ENCODE results near the gene ZNF500.
"Not testable (repeated sequence)": the region's sequence is repeated elsewhere in the genome, so short reads cannot be mapped to it uniquely, and the experiment has no call there.

Gene ZNF500

DNA sequence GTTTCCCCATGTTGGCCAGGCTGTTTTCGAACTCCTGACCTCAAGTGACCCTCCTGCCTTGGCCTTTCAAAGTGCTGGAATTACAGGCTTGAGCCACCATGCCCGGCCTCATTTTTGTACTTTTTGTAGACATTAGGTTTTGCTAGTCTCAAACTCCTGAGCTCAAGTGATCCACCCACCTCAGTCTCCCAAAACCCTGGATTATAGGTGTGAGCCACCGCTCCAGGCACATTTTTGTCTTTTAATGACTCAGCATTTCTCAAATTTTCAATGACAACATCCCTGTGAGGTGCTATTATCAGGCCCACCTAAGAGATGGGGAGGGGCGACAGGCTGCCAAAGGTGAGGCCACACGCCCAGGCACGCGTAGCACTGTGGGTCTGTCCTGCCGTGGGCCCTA, 20.1 kb upstream of the ZNF500 start:
- peaks cover 0 to 2% of the 10 kb centered on the region in 2 donors for H3K27me3 ChIP-seq (ENCODE audit: control insufficient read depth in 2 of 2, insufficient read depth in 2 of 2, low read length in 2 of 2)
- no peak overlapping the region for H3K9ac ChIP-seq (ENCODE audit: low read depth in 1 of 2, low read length in 2 of 2)
- peaks cover 0 to 4% of the 10 kb centered on the region in 2 donors for H3K4me1 ChIP-seq (ENCODE audit: control insufficient read depth in 2 of 2, insufficient read depth in 2 of 2, low read length in 2 of 2)
- H3K9me3 ChIP-seq (ENCODE audit: control insufficient read depth in 2 of 2, low read length in 2 of 2) = no peaks in the 10 kb centered on the region
- no peaks in the 10 kb centered on the region for H3K36me3 ChIP-seq (ENCODE audit: control insufficient read depth in 2 of 2, insufficient read depth in 2 of 2, low read length in 2 of 2)
- no peak overlapping the region for H3K27ac ChIP-seq (ENCODE audit: low read depth in 2 of 2, low read length in 2 of 2)
- H3K4me3 ChIP-seq (ENCODE audit: low read length in 2 of 2) = no peak overlapping the region

DNA sequence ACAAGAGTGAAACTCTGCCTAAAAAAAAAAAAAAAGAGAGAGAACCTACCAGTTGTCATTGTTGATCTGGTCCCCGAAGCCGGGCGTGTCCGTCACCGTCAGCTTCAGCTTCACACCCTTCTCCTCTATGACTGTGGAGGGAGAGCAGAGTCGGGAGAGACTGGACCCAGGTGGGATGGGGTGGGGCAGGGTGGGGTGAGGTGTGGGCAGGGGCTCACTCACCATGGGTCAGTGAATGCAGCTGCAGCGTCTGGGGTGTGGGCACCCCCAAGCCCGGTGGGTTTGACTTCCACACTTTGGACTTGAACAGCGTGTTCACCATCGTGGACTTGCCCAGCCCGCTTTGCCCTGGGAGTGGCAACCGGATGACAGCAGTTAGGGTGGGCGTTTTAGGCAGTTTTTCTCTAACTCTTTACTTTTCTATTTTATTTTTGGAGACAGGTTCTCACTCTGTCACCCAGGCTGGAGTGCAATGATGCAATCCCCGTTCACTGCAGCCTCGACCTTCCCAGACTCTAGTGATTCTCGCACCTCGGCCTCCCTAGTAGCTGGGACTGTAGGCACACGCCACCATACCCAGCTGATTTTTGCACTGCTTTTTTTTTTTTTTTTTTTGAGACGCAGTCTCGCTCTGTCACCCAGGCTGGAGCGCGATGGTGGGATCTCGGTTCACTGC, 18.9 kb upstream of the ZNF500 start:
- H3K27ac ChIP-seq (ENCODE audit: low read depth in 2 of 2, low read length in 2 of 2) = no peak overlapping the region
- H3K4me3 ChIP-seq (ENCODE audit: low read length in 2 of 2) = no peak overlapping the region
- no peaks in the 10 kb centered on the region for H3K36me3 ChIP-seq (ENCODE audit: control insufficient read depth in 2 of 2, insufficient read depth in 2 of 2, low read length in 2 of 2)
- H3K27me3 ChIP-seq (ENCODE audit: control insufficient read depth in 2 of 2, insufficient read depth in 2 of 2, low read length in 2 of 2) = peaks cover 0 to 2% of the 10 kb centered on the region in 2 donors
- H3K4me1 ChIP-seq (ENCODE audit: control insufficient read depth in 2 of 2, insufficient read depth in 2 of 2, low read length in 2 of 2) = peaks cover 0 to 4% of the 10 kb centered on the region in 2 donors
- H3K9me3 ChIP-seq (ENCODE audit: control insufficient read depth in 2 of 2, low read length in 2 of 2) = no peaks in the 10 kb centered on the region
- no peak overlapping the region for H3K9ac ChIP-seq (ENCODE audit: low read depth in 1 of 2, low read length in 2 of 2)

DNA sequence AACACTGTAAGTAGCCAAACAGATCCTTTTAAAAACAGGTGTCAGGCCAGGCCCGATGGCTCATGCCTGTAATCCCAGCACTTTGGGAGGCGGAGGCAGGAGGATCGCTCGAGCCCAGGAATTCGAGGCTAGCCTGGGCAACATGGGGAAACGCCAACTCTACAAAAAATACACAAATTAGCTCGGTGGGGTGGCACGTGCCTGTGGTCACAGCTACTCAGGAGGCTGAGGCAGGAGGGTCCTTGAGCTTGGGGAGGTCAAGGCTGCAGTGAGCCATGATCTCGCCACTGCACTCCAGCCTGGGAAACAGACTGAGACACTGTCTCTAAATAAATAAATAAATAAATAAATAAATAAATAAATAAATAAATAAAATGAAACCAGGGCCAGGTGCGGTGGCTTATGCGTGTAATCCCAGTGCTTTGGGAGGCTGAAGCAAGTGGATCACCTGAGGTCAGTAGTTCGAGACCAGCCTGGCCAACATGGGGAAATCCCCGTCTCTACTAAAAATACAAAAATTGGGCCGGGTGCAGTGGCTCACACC, 17.6 kb upstream of the ZNF500 start:
- not testable (repeated sequence) for H3K36me3 ChIP-seq (ENCODE audit: control insufficient read depth in 2 of 2, insufficient read depth in 2 of 2, low read length in 2 of 2); H3K9me3 ChIP-seq (ENCODE audit: control insufficient read depth in 2 of 2, low read length in 2 of 2); H3K9ac ChIP-seq (ENCODE audit: low read depth in 1 of 2, low read length in 2 of 2)

DNA sequence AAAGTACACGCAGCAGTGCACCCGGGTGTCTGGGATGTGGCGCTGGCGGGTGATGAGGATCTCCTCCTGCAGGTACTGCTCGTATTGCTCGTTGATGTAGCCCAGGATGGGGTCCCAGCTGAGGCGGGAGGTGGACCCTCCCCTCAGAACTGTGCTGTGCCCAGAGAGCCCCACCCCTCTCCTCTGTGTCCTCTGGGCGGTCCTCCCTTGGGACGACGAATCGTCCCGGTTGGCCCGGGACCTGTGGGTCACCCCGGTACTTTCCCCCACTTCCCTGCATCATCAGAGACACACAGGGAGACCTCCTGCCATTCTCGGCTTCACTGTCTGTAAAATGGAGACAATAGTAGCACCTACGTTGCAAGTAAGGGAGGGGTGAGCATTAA, 17.0 kb upstream of the ZNF500 start:
- Histone ChIP-seq H3K4me3 (ENCODE audit: low read length in 2 of 2) (no peak overlapping the region), H3K27me3 (ENCODE audit: control insufficient read depth in 2 of 2, insufficient read depth in 2 of 2, low read length in 2 of 2) (peaks cover 0 to 2% of the 10 kb centered on the region in 2 donors), H3K4me1 (ENCODE audit: control insufficient read depth in 2 of 2, insufficient read depth in 2 of 2, low read length in 2 of 2) (peaks cover 0 to 2% of the 10 kb centered on the region in 2 donors), H3K9ac (ENCODE audit: low read depth in 1 of 2, low read length in 2 of 2) (no peak overlapping the region), H3K9me3 (ENCODE audit: control insufficient read depth in 2 of 2, low read length in 2 of 2) (no peaks in the 10 kb centered on the region), H3K36me3 (ENCODE audit: control insufficient read depth in 2 of 2, insufficient read depth in 2 of 2, low read length in 2 of 2) (no peaks in the 10 kb centered on the region), H3K27ac (ENCODE audit: low read depth in 2 of 2, low read length in 2 of 2) (no peak overlapping the region)

More for the DNA sequence above, 17.6 kb upstream of the ZNF500 start:
- H3K27ac ChIP-seq (ENCODE audit: low read depth in 2 of 2, low read length in 2 of 2); H3K4me1 ChIP-seq (ENCODE audit: control insufficient read depth in 2 of 2, insufficient read depth in 2 of 2, low read length in 2 of 2); H3K4me3 ChIP-seq (ENCODE audit: low read length in 2 of 2); H3K27me3 ChIP-seq (ENCODE audit: control insufficient read depth in 2 of 2, insufficient read depth in 2 of 2, low read length in 2 of 2): not testable (repeated sequence)

DNA sequence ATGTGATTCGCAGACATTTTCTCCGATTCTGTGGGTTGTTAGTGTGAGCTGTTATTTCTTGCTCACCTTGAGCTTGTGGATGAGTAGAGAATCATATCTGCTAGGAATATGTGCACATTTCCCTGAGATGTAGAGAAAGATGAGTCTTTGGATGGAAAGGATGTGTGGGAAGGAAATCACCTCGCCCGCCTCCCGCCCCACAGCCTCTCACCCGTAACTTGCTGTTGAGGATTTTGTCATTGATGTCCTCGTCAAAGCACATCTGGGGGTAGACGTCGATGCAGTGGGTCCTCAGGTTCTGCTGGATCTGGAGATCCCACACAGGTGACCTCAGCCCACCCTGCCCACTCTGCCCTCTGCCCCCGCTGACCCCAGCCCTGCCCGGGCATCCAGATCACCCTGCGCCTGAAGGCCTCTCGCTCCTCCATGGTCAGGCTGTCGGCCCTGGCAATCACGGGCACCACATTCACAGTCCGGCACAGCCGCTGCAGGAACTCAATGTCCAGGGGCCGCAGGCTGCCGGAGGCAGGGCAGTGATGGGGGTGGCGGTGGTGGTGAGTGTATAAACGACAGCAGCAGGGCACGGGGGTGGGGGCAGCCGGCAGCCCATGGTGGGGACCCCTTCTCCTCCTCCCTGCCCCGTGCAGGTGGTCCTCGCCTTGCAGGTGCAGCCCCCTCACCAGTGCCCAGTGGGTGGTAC, 16.4 kb upstream of the ZNF500 start:
- H3K4me1 ChIP-seq (ENCODE audit: control insufficient read depth in 2 of 2, insufficient read depth in 2 of 2, low read length in 2 of 2) = peaks cover 0 to 2% of the 10 kb centered on the region in 2 donors
- H3K9ac ChIP-seq (ENCODE audit: low read depth in 1 of 2, low read length in 2 of 2) = no peak overlapping the region
- no peaks in the 10 kb centered on the region for H3K36me3 ChIP-seq (ENCODE audit: control insufficient read depth in 2 of 2, insufficient read depth in 2 of 2, low read length in 2 of 2)
- H3K27me3 ChIP-seq (ENCODE audit: control insufficient read depth in 2 of 2, insufficient read depth in 2 of 2, low read length in 2 of 2) = peaks cover 0 to 2% of the 10 kb centered on the region in 2 donors
- no peak overlapping the region for H3K4me3 ChIP-seq (ENCODE audit: low read length in 2 of 2)
- no peak overlapping the region for H3K27ac ChIP-seq (ENCODE audit: low read depth in 2 of 2, low read length in 2 of 2)
- H3K9me3 ChIP-seq (ENCODE audit: control insufficient read depth in 2 of 2, low read length in 2 of 2) = no peaks in the 10 kb centered on the region

DNA sequence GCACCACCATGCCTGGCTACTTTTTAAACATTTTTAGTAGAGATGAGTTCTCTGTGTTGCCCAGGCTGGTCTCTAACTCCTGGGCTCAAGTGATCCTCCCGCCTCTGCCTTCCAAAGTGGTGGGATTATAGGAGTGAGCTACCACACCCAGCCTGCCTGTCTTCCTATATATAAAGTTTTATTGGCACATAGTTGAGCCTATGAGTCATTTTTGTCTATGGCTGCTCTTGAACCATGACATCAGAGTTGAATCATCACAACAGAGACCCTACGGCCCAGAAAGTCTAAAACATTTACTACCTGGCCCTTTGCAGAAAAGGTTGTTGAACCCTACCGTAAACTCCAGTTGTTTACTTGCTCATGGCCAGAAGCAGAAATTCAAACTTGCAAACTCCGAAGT, 13.3 kb upstream of the ZNF500 start:
- Histone ChIP-seq H3K9ac (ENCODE audit: low read depth in 1 of 2, low read length in 2 of 2) (no peak overlapping the region), H3K27ac (ENCODE audit: low read depth in 2 of 2, low read length in 2 of 2) (no peak overlapping the region), H3K36me3 (ENCODE audit: control insufficient read depth in 2 of 2, insufficient read depth in 2 of 2, low read length in 2 of 2) (no peaks in the 10 kb centered on the region), H3K9me3 (ENCODE audit: control insufficient read depth in 2 of 2, low read length in 2 of 2) (no peaks in the 10 kb centered on the region), H3K4me1 (ENCODE audit: control insufficient read depth in 2 of 2, insufficient read depth in 2 of 2, low read length in 2 of 2) (peaks cover 0 to 2% of the 10 kb centered on the region in 2 donors), H3K27me3 (ENCODE audit: control insufficient read depth in 2 of 2, insufficient read depth in 2 of 2, low read length in 2 of 2) (no peaks in the 10 kb centered on the region), H3K4me3 (ENCODE audit: low read length in 2 of 2) (no peak overlapping the region)

DNA sequence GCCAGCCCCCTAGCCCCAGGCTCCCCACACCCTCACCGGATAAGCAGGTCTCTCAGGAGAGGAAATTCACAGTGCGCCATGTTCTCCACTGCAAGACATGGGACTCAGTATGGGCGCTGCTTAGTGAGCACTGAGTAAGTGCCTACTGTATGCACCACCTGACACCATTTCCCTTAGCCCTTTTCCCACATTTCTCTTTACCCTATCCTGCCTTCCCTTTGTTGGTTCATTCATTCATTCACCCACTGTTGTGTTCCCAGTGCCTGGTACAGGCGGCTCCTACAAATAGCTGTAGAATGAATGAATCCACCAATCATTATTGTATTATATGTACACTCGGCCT, 11.1 kb upstream of the ZNF500 start:
- H3K4me3 ChIP-seq (ENCODE audit: low read length in 2 of 2) = no peak overlapping the region
- no peak overlapping the region for H3K27ac ChIP-seq (ENCODE audit: low read depth in 2 of 2, low read length in 2 of 2)
- H3K27me3 ChIP-seq (ENCODE audit: control insufficient read depth in 2 of 2, insufficient read depth in 2 of 2, low read length in 2 of 2) = no peaks in the 10 kb centered on the region
- no peaks in the 10 kb centered on the region for H3K9me3 ChIP-seq (ENCODE audit: control insufficient read depth in 2 of 2, low read length in 2 of 2)
- H3K4me1 ChIP-seq (ENCODE audit: control insufficient read depth in 2 of 2, insufficient read depth in 2 of 2, low read length in 2 of 2) = peaks cover 0 to 2% of the 10 kb centered on the region in 2 donors
- H3K36me3 ChIP-seq (ENCODE audit: control insufficient read depth in 2 of 2, insufficient read depth in 2 of 2, low read length in 2 of 2) = no peaks in the 10 kb centered on the region
- no peak overlapping the region for H3K9ac ChIP-seq (ENCODE audit: low read depth in 1 of 2, low read length in 2 of 2)

DNA sequence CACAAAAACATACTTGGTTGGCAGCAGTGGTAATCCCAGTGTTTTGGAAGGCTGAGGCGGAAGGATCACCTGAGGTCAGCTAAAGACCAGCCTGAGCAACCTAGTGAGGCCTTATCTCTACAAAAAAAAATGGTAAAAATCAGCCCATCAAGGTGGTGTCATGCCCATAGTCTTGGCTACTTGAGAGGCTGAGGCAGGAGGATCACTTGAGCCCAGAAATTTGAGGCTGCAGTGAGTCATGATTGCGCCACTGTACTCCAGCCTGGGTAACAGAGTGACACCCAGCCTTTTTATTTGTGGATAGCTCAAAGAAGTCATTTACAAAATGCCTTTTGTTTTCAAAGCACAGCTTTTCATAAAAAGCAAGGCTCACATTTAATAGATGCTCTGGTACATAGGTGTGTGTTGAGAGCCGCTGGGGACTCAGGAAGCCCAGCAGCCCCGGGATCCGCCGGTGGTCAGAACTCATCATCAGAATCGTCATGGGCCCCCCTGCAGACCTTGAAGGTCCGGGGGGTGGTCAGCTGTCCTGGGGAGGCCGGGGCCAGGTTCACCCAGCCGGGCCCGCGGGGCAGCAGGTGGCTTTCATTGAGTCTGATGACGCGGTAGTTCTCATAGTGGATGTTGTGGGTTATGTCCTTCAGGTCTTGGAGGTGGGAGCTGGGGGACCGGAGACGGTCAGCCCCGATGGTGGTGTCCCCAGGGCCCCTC, 10.5 kb upstream of the ZNF500 start:
- Histone ChIP-seq H3K27ac (ENCODE audit: low read depth in 2 of 2, low read length in 2 of 2) (no peak overlapping the region), H3K9me3 (ENCODE audit: control insufficient read depth in 2 of 2, low read length in 2 of 2) (no peaks in the 10 kb centered on the region), H3K36me3 (ENCODE audit: control insufficient read depth in 2 of 2, insufficient read depth in 2 of 2, low read length in 2 of 2) (no peaks in the 10 kb centered on the region), H3K9ac (ENCODE audit: low read depth in 1 of 2, low read length in 2 of 2) (no peak overlapping the region), H3K4me3 (ENCODE audit: low read length in 2 of 2) (no peak overlapping the region), H3K4me1 (ENCODE audit: control insufficient read depth in 2 of 2, insufficient read depth in 2 of 2, low read length in 2 of 2) (peaks cover 0 to 2% of the 10 kb centered on the region in 2 donors), H3K27me3 (ENCODE audit: control insufficient read depth in 2 of 2, insufficient read depth in 2 of 2, low read length in 2 of 2) (no peaks in the 10 kb centered on the region)

DNA sequence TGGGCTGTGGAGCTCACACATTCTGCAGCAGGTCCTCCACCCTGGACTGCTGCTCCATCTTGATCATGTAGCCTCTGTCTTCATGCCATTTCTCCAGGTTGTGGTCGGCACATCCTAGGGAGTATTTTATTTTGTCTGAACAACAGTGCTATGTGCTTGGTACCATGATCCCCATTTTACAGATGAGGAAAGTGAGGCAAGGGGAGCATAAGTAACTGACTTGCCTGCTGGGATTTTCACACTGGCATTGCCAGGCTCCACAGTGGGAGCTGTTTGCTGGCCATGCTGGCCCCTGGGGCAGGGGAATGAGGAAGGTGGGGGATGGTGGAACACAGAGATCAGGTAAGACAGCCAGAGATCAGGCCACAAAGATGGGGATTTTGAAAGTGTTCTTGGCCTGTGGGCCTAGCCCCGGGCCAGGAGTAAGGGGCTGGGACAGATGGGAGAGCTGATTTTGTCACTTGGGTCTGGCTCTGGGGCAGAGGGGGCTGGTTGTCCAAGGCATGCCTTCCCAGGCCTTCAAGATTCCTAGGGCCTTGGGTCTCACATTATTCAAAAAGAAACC, 9.3 kb upstream of the ZNF500 start:
- H3K27me3 ChIP-seq (ENCODE audit: control insufficient read depth in 2 of 2, insufficient read depth in 2 of 2, low read length in 2 of 2) = no peaks in the 10 kb centered on the region
- peaks cover 0 to 2% of the 10 kb centered on the region in 2 donors for H3K4me1 ChIP-seq (ENCODE audit: control insufficient read depth in 2 of 2, insufficient read depth in 2 of 2, low read length in 2 of 2)
- no peaks in the 10 kb centered on the region for H3K36me3 ChIP-seq (ENCODE audit: control insufficient read depth in 2 of 2, insufficient read depth in 2 of 2, low read length in 2 of 2)
- H3K27ac ChIP-seq (ENCODE audit: low read depth in 2 of 2, low read length in 2 of 2) = no peak overlapping the region
- H3K9me3 ChIP-seq (ENCODE audit: control insufficient read depth in 2 of 2, low read length in 2 of 2) = no peaks in the 10 kb centered on the region
- H3K4me3 ChIP-seq (ENCODE audit: low read length in 2 of 2) = no peak overlapping the region
- H3K9ac ChIP-seq (ENCODE audit: low read depth in 1 of 2, low read length in 2 of 2) = no peak overlapping the region

DNA sequence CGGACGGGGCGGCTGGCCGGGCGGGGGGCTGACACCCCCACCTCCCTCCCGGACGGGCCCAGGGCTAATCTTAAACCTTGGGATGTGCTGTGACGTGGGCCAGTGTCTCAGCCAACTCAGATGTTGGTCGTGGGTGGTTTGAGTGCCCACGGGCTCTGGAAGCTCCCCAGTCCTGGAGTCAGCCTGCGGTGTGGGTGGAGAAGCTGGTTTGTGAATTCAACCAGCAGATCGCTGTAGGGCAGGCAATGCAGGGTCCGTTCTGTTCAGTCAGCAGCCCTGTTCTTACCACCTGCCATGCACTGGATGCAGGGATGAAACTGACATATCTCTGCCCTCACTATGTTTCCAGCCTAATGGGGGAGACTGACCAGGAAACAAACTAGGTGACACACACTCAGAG, 8.0 kb upstream of the ZNF500 start:
- Histone ChIP-seq H3K27me3 (ENCODE audit: control insufficient read depth in 2 of 2, insufficient read depth in 2 of 2, low read length in 2 of 2) (no peaks in the 10 kb centered on the region), H3K27ac (ENCODE audit: low read depth in 2 of 2, low read length in 2 of 2) (no peak overlapping the region), H3K9ac (ENCODE audit: low read depth in 1 of 2, low read length in 2 of 2) (no peak overlapping the region), H3K4me3 (ENCODE audit: low read length in 2 of 2) (no peak overlapping the region), H3K4me1 (ENCODE audit: control insufficient read depth in 2 of 2, insufficient read depth in 2 of 2, low read length in 2 of 2) (peaks cover 0 to 2% of the 10 kb centered on the region in 2 donors), H3K36me3 (ENCODE audit: control insufficient read depth in 2 of 2, insufficient read depth in 2 of 2, low read length in 2 of 2) (no peaks in the 10 kb centered on the region), H3K9me3 (ENCODE audit: control insufficient read depth in 2 of 2, low read length in 2 of 2) (no peaks in the 10 kb centered on the region)

Measured in mucosa of rectum (tissue), 2 donors.